GM12801 (cell line): ENCODE data around the gene ZNF609.

ENCODE experiments used
- CTCF ChIP-seq: IDR thresholded peaks from one replicate; pipeline ENCODE4 v1.5.1; 2011; ENCODE audit warnings: control low read depth; ENCODE audit not compliant: insufficient read length; ENCODE audit errors: extremely low read depth

Gene ZNF609

GRCh38 chr15:64500695-64501395, 40.5 kb downstream of the ZNF609 start:
- TF ChIP-seq CTCF: no peak

GRCh38 chr15:64501396-64501715, 41.0 kb downstream of the ZNF609 start:
- no peak for TF ChIP-seq CTCF

- no peak for TF ChIP-seq CTCF
Measured at GRCh38 chr15:64502151-64502550, 41.8 kb downstream of the ZNF609 start.

- TF ChIP-seq CTCF: no peak
Measured at GRCh38 chr15:64502551-64502950, 42.2 kb downstream of the ZNF609 start.

- TF ChIP-seq CTCF: no peak
Measured at GRCh38 chr15:64503197-64503596, 42.8 kb downstream of the ZNF609 start.

GRCh38 chr15:64503640-64504039, 43.3 kb downstream of the ZNF609 start:
- TF ChIP-seq CTCF: no peak

- TF ChIP-seq CTCF: no peak
Measured at GRCh38 chr15:64507293-64507802, 47.0 kb downstream of the ZNF609 start.
